Natural killer cell (primary cell): ENCODE data around the gene CAMK1G. TPM values are rescaled to one million over a fixed set of nuclear protein-coding genes. Genes with fewer than 3 reads are reported as not detected.

Experiments
- ATAC-seq, 3 donors: fragments of 150-1000 bp in 2 of 3; fragments of 200-7000 bp in 1 of 3; cut with Tn5 transposase; 1 replicate in 1 of 3; 2 replicates in 2 of 3; pipeline ENCODE4 v1.10.0; 2021; ENCODE audit warnings: mild to moderate bottlenecking in 2 of 3, moderate library complexity in 2 of 3
- DNase-seq, 2 donors: peaks; one replicate each; pipeline versions ENCODE4 v3.0.0 to v3.0.0-alpha.2; 2013 to 2021; ENCODE audit warnings: mixed read lengths in 1 of 2
- H3K27ac ChIP-seq: one replicate; pipeline ENCODE4 v1.5.1; 2013; ENCODE audit warnings: mild to moderate bottlenecking, low read length
- H3K27me3 ChIP-seq: one replicate; pipeline ENCODE4 v1.6.1; 2013; ENCODE audit warnings: low read length; ENCODE audit not compliant: control insufficient read depth, insufficient read depth
- H3K36me3 ChIP-seq: one replicate; pipeline ENCODE4 v1.6.1; 2013; ENCODE audit warnings: low read length; ENCODE audit not compliant: control insufficient read depth, insufficient read depth
- H3K4me1 ChIP-seq: one replicate; pipeline ENCODE4 v1.6.1; 2013; ENCODE audit warnings: low read length; ENCODE audit not compliant: control insufficient read depth, insufficient read depth
- H3K4me3 ChIP-seq: one replicate; pipeline ENCODE4 v1.5.1; 2013; ENCODE audit warnings: low read length
- H3K9me3 ChIP-seq: one replicate; pipeline ENCODE4 v1.6.1; 2013; ENCODE audit warnings: low read length; ENCODE audit not compliant: control insufficient read depth, insufficient read depth
- H3K27ac Mint-ChIP-seq, 2 donors: one replicate each; pipeline ENCODE4 v1.8.0; 2022; ENCODE audit warnings: mild to moderate bottlenecking in 2 of 2, mixed read lengths in 2 of 2, moderate library complexity in 1 of 2
- H3K27me3 Mint-ChIP-seq, 2 donors: one replicate each; pipeline ENCODE4 v1.8.0; 2022; ENCODE audit warnings: low read depth in 2 of 2, mixed read lengths in 2 of 2
- H3K36me3 Mint-ChIP-seq: one replicate; pipeline ENCODE4 v1.8.0; 2022; ENCODE audit warnings: mixed read lengths
- H3K4me1 Mint-ChIP-seq, 2 donors: one replicate each; pipeline ENCODE4 v1.8.0; 2022; ENCODE audit warnings: mixed read lengths in 2 of 2
- H3K4me3 Mint-ChIP-seq: one replicate; pipeline ENCODE4 v1.8.0; 2022; ENCODE audit warnings: mild to moderate bottlenecking, moderate library complexity, mixed read lengths
- H3K9me3 Mint-ChIP-seq, 2 donors: one replicate each; pipeline ENCODE4 v1.8.0; 2022; ENCODE audit warnings: mixed read lengths in 2 of 2
- CTCF ChIP-seq: fragments of 200-600 bp; IDR thresholded peaks from one replicate; pipeline ENCODE4 v1.8.0; 2022; ENCODE audit warnings: antibody characterized with exemption
- WGBS: methylation state at CpG from one replicate; pipeline ENCODE4 v1.1.7; 2013; ENCODE audit warnings: missing lambda C conversion rate; ENCODE audit not compliant: insufficient coverage; 5-methylcytosine and 5-hydroxymethylcytosine counted together
- intact Hi-C: fragments of 100-400 bp; cut with micrococcal nuclease; formaldehyde crosslinking; loops from one replicate; pipeline ENCODE4 v1.14.2; 2022
- total RNA-seq, 4 donors: library from RNA; stranded (reverse); fragments of 120-200 nt in 1 of 4; gene quantifications; one replicate each; pipeline versions ENCODE4 v1.2.3 to v1.2.4, GENCODE V29; 2013 to 2022

CAMK1G gene
- total RNA-seq, 3 donors from 2014 or later (not counting 1 experiment from before 2014, with no cell fraction given), result not detected

GRCh38 chr1:209586221-209586740, 2.8 kb downstream of the CAMK1G start:
- no peak overlapping the region for H3K27ac Mint-ChIP-seq
- H3K9me3 ChIP-seq, result no peaks in the 10 kb centered on the region
- intact Hi-C loops, result no loop called here
- peaks cover 8% of the 10 kb centered on the region for H3K27me3 ChIP-seq
- no peak overlapping the region for H3K4me3 ChIP-seq
- ATAC-seq (no peak), DNase-seq (no peak)
- no peak overlapping the region for H3K27ac ChIP-seq
- H3K36me3 Mint-ChIP-seq, result no peaks in the 10 kb centered on the region
- WGBS, result 37% methylated on average over 4 of the region's 4 CpGs
- H3K27me3 Mint-ChIP-seq, result peaks cover 12 to 15% of the 10 kb centered on the region in 2 donors
- H3K36me3 ChIP-seq, result no peaks in the 10 kb centered on the region
- no peaks in the 10 kb centered on the region for H3K4me1 ChIP-seq
- H3K4me3 Mint-ChIP-seq, result no peak overlapping the region
- no peaks in the 10 kb centered on the region for H3K9me3 Mint-ChIP-seq
- TF ChIP-seq CTCF, result no peak
- no peaks in the 10 kb centered on the region for H3K4me1 Mint-ChIP-seq

GRCh38 chr1:209587789-209588188, 4.3 kb downstream of the CAMK1G start:
- H3K27ac Mint-ChIP-seq, result no peak overlapping the region

GRCh38 chr1:209589440-209589839, 5.9 kb downstream of the CAMK1G start:
- no peaks in the 10 kb centered on the region for H3K9me3 ChIP-seq
- no peak for TF ChIP-seq CTCF
- Mint-ChIP-seq H3K36me3 (no peaks in the 10 kb centered on the region), H3K9me3 (no peaks in the 10 kb centered on the region), H3K4me1 (no peaks in the 10 kb centered on the region), H3K4me3 (no peak overlapping the region), H3K27me3 (peaks cover 18 to 21% of the 10 kb centered on the region in 2 donors), H3K27ac (no peak overlapping the region)
- no peaks in the 10 kb centered on the region for H3K27me3 ChIP-seq
- no peak for ATAC-seq
- H3K4me1 ChIP-seq, result no peaks in the 10 kb centered on the region
- 94% methylated on average over 2 of the region's 2 CpGs for WGBS
- DNase-seq, result no peak
- intact Hi-C loops, result no loop called here
- H3K27ac ChIP-seq, result no peak overlapping the region
- no peaks in the 10 kb centered on the region for H3K36me3 ChIP-seq
- no peak overlapping the region for H3K4me3 ChIP-seq

More at GRCh38 chr1:209587789-209588188, 4.3 kb downstream of the CAMK1G start:
- H3K27ac ChIP-seq, result no peak overlapping the region
- H3K4me1 ChIP-seq, result no peaks in the 10 kb centered on the region
- H3K36me3 Mint-ChIP-seq, result no peaks in the 10 kb centered on the region
- peaks cover 5% of the 10 kb centered on the region for H3K27me3 ChIP-seq
- DNase-seq (no peak), ATAC-seq (no peak)
- no peaks in the 10 kb centered on the region for H3K9me3 ChIP-seq
- WGBS, result 98% methylated on average over 3 of the region's 3 CpGs
- no peaks in the 10 kb centered on the region for H3K4me1 Mint-ChIP-seq
- no peaks in the 10 kb centered on the region for H3K36me3 ChIP-seq
- intact Hi-C loops, result no loop called here
- no peak for TF ChIP-seq CTCF
- H3K9me3 Mint-ChIP-seq, result no peaks in the 10 kb centered on the region
- H3K4me3 Mint-ChIP-seq, result no peak overlapping the region
- H3K4me3 ChIP-seq, result no peak overlapping the region
- H3K27me3 Mint-ChIP-seq, result peaks cover 12 to 15% of the 10 kb centered on the region in 2 donors

- Mint-ChIP-seq H3K9me3 (no peaks in the 10 kb centered on the region), H3K36me3 (no peaks in the 10 kb centered on the region), H3K4me1 (no peaks in the 10 kb centered on the region), H3K27ac (no peak overlapping the region), H3K27me3 (peaks cover 19 to 21% of the 10 kb centered on the region in 2 donors), H3K4me3 (no peak overlapping the region)
- Histone ChIP-seq H3K27ac (no peak overlapping the region), H3K9me3 (no peaks in the 10 kb centered on the region), H3K27me3 (no peaks in the 10 kb centered on the region), H3K4me1 (no peaks in the 10 kb centered on the region), H3K4me3 (no peak overlapping the region), H3K36me3 (no peaks in the 10 kb centered on the region)
- intact Hi-C loops, result no loop called here
- ATAC-seq (no peak), DNase-seq (no peak)
- TF ChIP-seq CTCF, result no peak
- WGBS, result 84% methylated on average over 6 of the region's 6 CpGs
Measured at GRCh38 chr1:209589863-209590262, 6.3 kb downstream of the CAMK1G start.
